Right lobe of liver (tissue), 6 donors: ENCODE results near the gene SCYGR4. TPM values are rescaled to one million over a fixed set of nuclear protein-coding genes. Genes with fewer than 3 reads are reported as not detected.
A peak's percentile ranks its signal among the peaks of the same experiment; 100 is the strongest.

ENCODE experiments used
- ATAC-seq, 4 donors: fragments of 200-7000 bp; cut with Tn5 transposase; one replicate each; pipeline ENCODE4 v1.9.1; 2020; ENCODE audit warnings: mild to moderate bottlenecking in 4 of 4, moderate library complexity in 4 of 4
- DNase-seq, 3 donors: peaks; one replicate each; pipeline ENCODE4 v3.0.0-alpha.2; 2020
- H3K27ac ChIP-seq, 3 donors: fragments of 200-600 bp; one replicate each; pipeline ENCODE4 v1.8.0; 2022
- H3K27me3 ChIP-seq, 2 donors: fragments of 200-600 bp; one replicate each; pipeline ENCODE4 v1.8.0; 2022
- H3K36me3 ChIP-seq, 4 donors: fragments of 200-600 bp; sonication (generic) in 1 of 4; one replicate each; pipeline versions ENCODE4 v1.5.1 to v1.8.0; 2017 to 2022; ENCODE audit warnings: control low read depth in 1 of 4
- H3K4me1 ChIP-seq, 4 donors: fragments of 200-600 bp; sonication (generic) in 1 of 4; one replicate each; pipeline versions ENCODE4 v1.5.1 to v1.8.0; 2017 to 2022; ENCODE audit warnings: control low read depth in 1 of 4
- H3K4me3 ChIP-seq, 3 donors: fragments of 200-600 bp; one replicate each; pipeline ENCODE4 v1.8.0; 2022
- H3K9me3 ChIP-seq, 4 donors: fragments of 200-600 bp; sonication (generic) in 1 of 4; one replicate each; pipeline versions ENCODE4 v1.5.1 to v1.8.0; 2017 to 2022; ENCODE audit warnings: control low read depth in 1 of 4
- CTCF ChIP-seq, 4 donors: fragments of 200-600 bp in 3 of 4; fragments of 450-650 bp in 1 of 4; IDR thresholded peaks; one replicate each; pipeline versions ENCODE4 v1.5.1 to v1.8.0; 2016 to 2022; ENCODE audit warnings: antibody characterized with exemption in 4 of 4, mild to moderate bottlenecking in 2 of 4
- POLR2A ChIP-seq: fragments of 450-650 bp; IDR thresholded peaks from one replicate; pipeline ENCODE4 v1.6.1; 2017; ENCODE audit warnings: antibody characterized with exemption, mild to moderate bottlenecking
- WGBS: methylation state at CpG from one replicate; pipeline ENCODE4 v1.1.6; 2018; ENCODE audit warnings: low coverage, low lambda C conversion rate; ENCODE audit not compliant: insufficient coverage; ENCODE audit errors: missing lambda C conversion rate; 5-methylcytosine and 5-hydroxymethylcytosine counted together
- intact Hi-C, 2 donors: fragments of 100-400 bp; cut with DNase I; formaldehyde crosslinking; loops; one replicate each; pipeline versions ENCODE4 v1.11.2 to v1.14.1; 2022
- total RNA-seq, 6 experiments: library from RNA; depleted of rRNA in 2 of 6; stranded (reverse); fragments of >200 nt in 2 of 6; fragmentation: NEBNext Ultra II Directional in 3 of 6; extraction: Animal tissue kit (Norgen Biotek cat#: 25700) in 3 of 6; gene quantifications; one replicate each; pipeline versions ENCODE4 v1.1.0 to v1.2.4, GENCODE V29; 2016 to 2023
- donor health status: DM: no; HTN: yes; CAD: no.
- donor health status: DM: no; HTN: no; CAD: no.
- donor health status: DM: no; HTN: no; CAD: no.
- donor health status: DM: no; HTN: yes; CAD: no.
- donor health status: DM: no; HTN: yes; CAD: no.

SCYGR4 gene
- total RNA-seq, 6 experiments from 2014 or later: not detected

GRCh38 chr2:227610123-227610522 lies 7.2 kb upstream of the SCYGR4 start:
- WGBS: 62% methylated on average over 2 of the region's 2 CpGs
- ATAC-seq (peak in 2 of 4 donors; percentile 16 to 31), DNase-seq (no peak)
- Histone ChIP-seq H3K36me3 (no peaks in the 10 kb centered on the region), H3K4me3 (no peak overlapping the region), H3K27me3 (no peaks in the 10 kb centered on the region), H3K9me3 (no peaks in the 10 kb centered on the region), H3K27ac (no peak overlapping the region), H3K4me1 (no peaks in the 10 kb centered on the region)
- TF ChIP-seq POLR2A (no peak), CTCF (IDR thresholded peaks at IDR 0.05) (no peak)
- intact Hi-C loops: no loop called here

DNA sequence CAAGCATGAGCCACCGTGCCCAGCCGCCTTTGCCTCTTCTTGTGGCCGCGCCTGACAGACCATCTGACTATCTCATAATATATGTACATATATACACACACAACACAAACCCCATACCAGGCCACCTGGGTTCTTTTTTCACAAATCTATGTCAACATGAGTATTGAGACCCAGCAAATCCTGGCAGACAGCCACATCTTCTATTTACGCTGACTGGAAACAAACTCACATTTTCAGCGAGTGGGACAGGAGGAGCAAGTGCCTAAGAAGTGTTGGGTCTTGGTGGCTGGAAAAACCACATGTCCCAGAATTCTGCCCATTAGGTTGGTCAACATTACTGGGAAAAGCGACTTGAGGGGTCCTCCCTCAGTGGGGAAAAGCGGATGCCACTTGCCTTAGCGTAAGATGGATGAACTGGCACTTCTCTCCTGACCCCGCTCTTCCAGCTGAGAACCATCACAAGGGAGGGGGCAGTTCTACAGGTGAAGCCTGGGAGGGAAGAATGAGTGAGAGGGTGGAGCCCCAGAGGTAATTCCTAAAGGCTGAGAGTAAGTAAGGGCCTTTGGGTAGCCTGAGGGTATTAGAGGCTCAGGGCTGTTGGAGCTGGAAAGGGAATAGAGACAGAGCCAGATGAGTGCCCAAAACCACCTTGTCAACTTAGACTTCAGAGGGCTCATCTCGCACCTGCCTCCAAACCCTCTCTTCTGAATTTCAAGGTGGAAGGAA lies 4.6 kb upstream of the SCYGR4 start:
- intact Hi-C loops: no loop called here

GRCh38 chr2:227613272-227613660 lies 4.0 kb upstream of the SCYGR4 start:
- TF ChIP-seq POLR2A (no peak), CTCF (IDR thresholded peaks at IDR 0.05) (no peak)
- no peak overlapping the region for H3K4me3 ChIP-seq
- WGBS: 64% methylated on average over 4 of the region's 4 CpGs
- no peak overlapping the region for H3K27ac ChIP-seq
- H3K27me3 ChIP-seq: no peaks in the 10 kb centered on the region
- H3K4me1 ChIP-seq: no peaks in the 10 kb centered on the region
- DNase-seq (no peak), ATAC-seq (no peak)
- H3K9me3 ChIP-seq: no peaks in the 10 kb centered on the region
- no peaks in the 10 kb centered on the region for H3K36me3 ChIP-seq
- intact Hi-C loops: no loop called here

More for the DNA sequence above, 4.6 kb upstream of the SCYGR4 start:
- Histone ChIP-seq H3K4me3 (no peak overlapping the region), H3K9me3 (no peaks in the 10 kb centered on the region), H3K27ac (no peak overlapping the region), H3K36me3 (no peaks in the 10 kb centered on the region), H3K4me1 (no peaks in the 10 kb centered on the region), H3K27me3 (no peaks in the 10 kb centered on the region)
- DNase-seq: no peak
- TF ChIP-seq CTCF (IDR thresholded peaks at IDR 0.05): no peak
- TF ChIP-seq POLR2A: no peak
- WGBS: 70% methylated on average over 11 of the region's 11 CpGs
- no peak for ATAC-seq

GRCh38 chr2:227614246-227614645 lies 3.1 kb upstream of the SCYGR4 start:
- no peak overlapping the region for H3K27ac ChIP-seq
- H3K4me3 ChIP-seq: no peak overlapping the region
- no peaks in the 10 kb centered on the region for H3K27me3 ChIP-seq
- no peaks in the 10 kb centered on the region for H3K9me3 ChIP-seq
- DNase-seq: no peak
- TF ChIP-seq POLR2A: no peak
- no peak for TF ChIP-seq CTCF (IDR thresholded peaks at IDR 0.05)
- H3K36me3 ChIP-seq: no peaks in the 10 kb centered on the region
- H3K4me1 ChIP-seq: no peaks in the 10 kb centered on the region
- intact Hi-C loops: no loop called here
- 42% methylated on average over 1 of the region's 4 CpGs for WGBS
- no peak for ATAC-seq
